Fibroblast of mammary gland (primary cell): ENCODE measurements around the gene LMTK2.

Experiments used
- DNase-seq: peaks from one replicate; pipeline ENCODE4 v3.0.0-alpha.2; 2010; ENCODE audit warnings: low read depth
- H3K4me3 ChIP-seq: 2 replicates; pipeline ENCODE4 v1.5.1; 2011; ENCODE audit warnings: low read depth, mild to moderate bottlenecking, low read length, moderate library complexity; ENCODE audit not compliant: control insufficient read depth
- TF ChIP-seq, protein P1 (sequence below): conservative IDR thresholded peaks from 2 replicates; pipeline ENCODE4 v1.5.1; 2011; ENCODE audit warnings: low read depth, low read length, inconsistent platforms; ENCODE audit not compliant: control insufficient read depth, insufficient read depth

The LMTK2 gene

DNA sequence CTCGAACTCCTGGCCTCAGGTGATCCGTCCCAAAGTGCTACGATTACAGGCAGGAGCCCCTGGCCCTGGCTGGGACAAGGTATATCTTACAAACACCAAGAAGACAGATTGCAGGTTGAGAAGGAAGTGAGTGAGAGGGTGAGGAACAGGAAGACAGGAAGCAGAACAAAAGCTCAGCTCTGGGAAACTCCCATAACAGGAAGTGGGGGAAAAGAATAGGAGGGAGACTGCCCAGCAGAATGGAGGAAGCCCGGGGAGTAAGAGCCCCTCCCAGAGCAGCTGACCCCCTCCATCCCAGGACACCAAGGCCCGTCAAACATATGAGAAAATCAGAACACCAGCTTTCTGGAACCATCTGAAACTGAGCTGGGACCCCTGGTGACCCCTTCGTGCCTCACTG, 142.4 kb downstream of the LMTK2 start:
- TF ChIP-seq, protein P1, sequence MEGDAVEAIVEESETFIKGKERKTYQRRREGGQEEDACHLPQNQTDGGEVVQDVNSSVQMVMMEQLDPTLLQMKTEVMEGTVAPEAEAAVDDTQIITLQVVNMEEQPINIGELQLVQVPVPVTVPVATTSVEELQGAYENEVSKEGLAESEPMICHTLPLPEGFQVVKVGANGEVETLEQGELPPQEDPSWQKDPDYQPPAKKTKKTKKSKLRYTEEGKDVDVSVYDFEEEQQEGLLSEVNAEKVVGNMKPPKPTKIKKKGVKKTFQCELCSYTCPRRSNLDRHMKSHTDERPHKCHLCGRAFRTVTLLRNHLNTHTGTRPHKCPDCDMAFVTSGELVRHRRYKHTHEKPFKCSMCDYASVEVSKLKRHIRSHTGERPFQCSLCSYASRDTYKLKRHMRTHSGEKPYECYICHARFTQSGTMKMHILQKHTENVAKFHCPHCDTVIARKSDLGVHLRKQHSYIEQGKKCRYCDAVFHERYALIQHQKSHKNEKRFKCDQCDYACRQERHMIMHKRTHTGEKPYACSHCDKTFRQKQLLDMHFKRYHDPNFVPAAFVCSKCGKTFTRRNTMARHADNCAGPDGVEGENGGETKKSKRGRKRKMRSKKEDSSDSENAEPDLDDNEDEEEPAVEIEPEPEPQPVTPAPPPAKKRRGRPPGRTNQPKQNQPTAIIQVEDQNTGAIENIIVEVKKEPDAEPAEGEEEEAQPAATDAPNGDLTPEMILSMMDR = no peak
- no peak for DNase-seq
- no peak overlapping the region for H3K4me3 ChIP-seq

DNA sequence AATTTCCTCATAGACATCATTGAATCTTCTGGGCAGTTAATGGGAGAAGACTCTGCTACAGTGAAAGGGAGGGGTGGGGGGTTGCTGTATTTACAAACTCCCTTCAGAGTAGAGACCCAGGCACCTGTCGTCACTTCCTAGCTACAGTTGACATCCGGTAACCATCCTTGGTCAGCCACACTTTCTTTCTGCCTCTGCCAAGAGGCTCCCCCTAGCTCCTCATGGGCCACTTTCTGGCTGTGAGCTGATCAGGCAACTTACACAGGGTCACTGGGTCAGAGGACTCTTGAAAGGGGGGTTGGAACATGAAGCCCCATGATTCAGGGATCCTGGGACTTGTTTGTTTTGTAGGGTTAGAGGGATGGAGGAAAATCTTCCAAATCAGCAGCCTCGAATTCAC, 144.1 kb downstream of the LMTK2 start:
- no peak overlapping the region for H3K4me3 ChIP-seq
- TF ChIP-seq, protein P1 = no peak
- DNase-seq = no peak

DNA sequence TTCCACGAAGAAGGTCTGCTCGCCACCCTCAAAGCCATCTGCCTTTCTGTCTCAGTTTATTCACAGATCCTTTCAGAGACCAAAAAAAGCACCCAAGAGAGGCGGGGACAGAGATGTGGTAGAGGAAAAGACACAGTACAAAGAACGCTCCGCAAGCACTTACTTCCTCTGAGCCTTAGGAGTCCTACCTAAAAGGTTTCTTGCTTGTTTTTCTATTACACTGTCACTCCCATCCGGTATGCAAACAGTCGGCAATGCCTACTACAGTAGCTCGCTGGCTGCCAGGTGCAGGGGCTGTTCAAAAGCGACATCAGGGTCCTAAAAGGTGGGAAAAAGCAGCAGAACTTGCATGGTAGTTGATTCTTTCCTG, 144.6 kb downstream of the LMTK2 start:
- no peak for DNase-seq
- H3K4me3 ChIP-seq = peak overlapping the region; percentile 84
- TF ChIP-seq, protein P1 = no peak

DNA sequence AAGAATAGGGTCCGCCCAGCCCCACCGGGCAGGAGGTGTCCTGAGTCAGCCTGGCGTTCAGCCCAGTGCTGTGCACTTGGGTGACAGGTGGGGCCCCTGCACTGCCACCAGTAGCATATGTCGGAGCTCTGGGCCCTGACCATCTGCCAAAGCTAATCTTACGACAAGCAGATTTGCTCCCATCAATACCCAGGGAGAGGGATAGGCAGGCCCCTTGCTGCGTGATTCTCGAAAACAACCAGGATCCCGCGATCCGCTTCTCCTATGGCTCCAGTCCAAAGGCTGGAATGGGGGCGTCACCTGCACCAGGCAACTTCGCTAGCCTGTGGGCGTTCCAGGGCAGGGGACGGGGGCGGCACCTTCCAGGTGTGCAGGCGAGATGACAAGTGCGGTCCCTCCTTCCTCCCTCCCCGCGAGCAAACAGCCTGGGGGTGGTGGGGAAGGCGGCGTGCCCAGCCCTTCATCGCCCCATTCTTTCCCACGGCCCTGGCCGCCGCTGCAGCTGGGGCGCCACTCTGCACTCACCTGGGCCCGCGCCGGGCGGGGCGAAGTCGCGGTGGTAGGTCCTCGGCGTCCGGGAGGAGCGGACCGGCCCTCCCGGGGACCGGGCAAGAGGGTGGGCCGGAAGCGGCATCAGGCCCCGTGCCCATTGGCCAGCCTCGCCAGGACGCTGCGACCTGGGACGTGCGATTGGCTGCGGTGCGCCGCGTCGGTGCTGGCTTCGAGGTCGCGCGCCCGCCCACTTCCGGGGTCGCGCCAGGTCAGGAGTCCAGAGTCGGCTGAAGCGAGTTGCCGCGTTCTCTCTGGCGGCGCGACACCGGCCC, 145.2 kb downstream of the LMTK2 start, which contains the start of gene TECPR1:
Gene TECPR1, minus strand, starts transcription at position 632 of the 824 bp plus-strand sequence. CDS start 6,086 bp downstream, outside the sequence.
- H3K4me3 ChIP-seq = peak within 1 kb of the TSS; percentile 84
- peak; percentile 84 for DNase-seq
- TF ChIP-seq, protein P1 = no peak

DNA sequence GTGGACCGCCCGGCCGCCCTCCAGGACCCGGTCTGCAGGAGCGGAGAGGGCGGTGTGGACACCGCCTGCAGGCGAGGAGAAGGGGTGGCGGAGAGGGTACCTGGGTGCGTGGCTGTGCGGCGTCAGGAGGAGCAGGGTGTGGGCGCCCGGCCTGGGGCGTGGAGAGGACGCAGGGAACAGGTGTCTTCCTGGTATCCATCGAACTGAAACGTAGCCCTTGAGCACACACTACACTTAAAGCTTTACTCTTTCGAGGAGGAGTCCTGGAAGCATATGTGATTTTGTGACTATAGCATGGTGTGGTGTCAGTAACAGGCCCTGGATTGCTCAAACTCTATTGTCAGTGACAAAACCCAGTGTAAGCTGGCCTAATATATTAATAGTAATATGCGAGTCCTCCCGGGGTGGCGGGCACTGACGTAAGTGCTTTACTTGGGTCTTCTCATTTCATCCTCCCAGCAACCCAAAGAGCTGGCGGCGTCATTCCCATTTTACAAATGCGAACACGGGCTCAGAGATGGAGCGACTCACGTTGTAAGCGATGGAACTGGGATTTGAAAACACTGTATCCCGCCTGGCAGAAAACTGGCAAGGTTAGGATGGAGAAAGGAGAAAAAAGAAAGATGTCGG, 145.9 kb downstream of the LMTK2 start:
- peak; percentile 7 for DNase-seq
- H3K4me3 ChIP-seq = peak overlapping the region; percentile 84
- TF ChIP-seq, protein P1 = no peak

DNA sequence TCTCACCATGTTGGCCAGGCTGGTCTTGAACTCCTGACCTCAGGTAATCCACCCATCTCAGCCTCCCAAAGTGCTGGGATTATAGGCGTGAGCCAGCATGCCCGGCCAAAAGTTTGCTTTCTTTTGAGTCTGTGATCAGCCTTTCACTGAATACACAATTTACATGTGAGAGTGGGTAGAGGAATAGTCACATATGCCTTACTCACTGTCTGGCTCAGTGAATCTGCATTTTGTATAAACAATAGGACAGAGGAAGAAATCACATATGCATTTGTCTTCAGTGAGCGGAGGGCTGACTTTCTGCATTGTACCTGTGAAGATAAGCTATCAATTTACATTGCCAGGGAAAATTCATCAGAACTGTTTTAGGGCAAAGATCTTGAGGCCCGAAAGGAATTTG, 147.9 kb downstream of the LMTK2 start:
- TF ChIP-seq, protein P1 = no peak
- no peak overlapping the region for H3K4me3 ChIP-seq
- no peak for DNase-seq
